MV-4-11 (cell line): ENCODE measurements around the gene RNF123.

ENCODE experiments used
- DNase-seq: peaks from one replicate; lab custom pipeline; 2025; lab: John Stamatoyannopoulos, UW

Gene RNF123

DNA sequence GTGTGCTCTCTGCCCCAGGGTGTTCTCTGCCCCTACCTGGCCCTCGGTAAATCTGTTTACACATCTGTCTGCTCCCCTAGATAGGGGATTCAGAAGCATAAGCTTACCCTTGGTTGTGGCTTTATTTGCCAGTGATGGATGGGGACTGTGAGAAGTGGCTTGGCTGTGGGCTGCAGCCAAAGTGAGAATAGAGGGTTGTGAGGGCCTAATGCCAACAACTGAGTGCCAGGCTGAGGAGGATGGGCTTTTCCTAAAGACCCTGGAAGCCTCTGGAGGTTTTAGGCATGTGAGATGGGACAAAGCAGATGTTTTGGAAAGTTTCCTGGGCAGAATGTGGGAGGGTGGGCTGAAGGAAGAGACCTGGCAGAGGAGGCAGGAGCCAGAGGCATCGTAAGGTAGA lies 30.6 kb upstream of the RNF123 start:
- no peak for DNase-seq

- DNase-seq = no peak
Measured at GRCh38 chr3:49659756-49660155, 29.6 kb upstream of the RNF123 start.

DNA sequence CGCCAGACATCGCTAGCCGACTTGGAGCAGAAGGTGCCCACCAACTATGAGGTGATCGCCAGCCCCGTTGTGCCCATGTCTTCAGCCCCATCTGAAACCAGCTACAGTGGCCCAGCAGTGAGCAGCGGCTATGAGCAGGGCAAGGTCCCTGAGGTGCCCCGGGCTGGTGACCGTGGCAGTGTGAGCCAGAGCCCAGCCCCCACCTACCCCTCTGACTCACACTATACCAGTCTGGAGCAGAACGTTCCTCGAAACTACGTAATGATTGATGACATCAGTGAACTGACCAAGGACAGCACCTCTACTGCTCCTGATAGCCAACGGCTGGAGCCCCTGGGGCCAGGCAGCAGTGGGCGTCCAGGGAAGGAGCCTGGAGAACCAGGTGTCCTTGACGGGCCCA lies 28.1 kb upstream of the RNF123 start:
- DNase-seq = no peak

DNA sequence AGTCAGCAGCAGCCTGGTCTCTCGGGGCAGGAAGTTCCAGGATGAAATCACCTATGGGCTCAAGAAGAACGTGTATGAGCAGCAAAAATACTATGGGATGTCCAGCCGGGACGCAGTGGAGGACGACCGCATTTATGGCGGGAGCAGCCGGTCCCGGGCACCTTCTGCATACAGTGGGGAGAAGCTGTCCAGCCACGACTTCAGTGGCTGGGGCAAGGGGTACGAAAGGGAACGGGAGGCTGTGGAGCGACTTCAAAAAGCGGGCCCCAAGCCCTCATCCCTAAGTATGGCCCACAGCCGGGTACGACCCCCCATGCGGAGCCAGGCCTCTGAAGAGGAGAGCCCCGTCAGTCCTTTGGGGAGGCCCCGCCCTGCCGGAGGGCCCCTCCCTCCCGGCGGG lies 27.3 kb upstream of the RNF123 start:
- DNase-seq = no peak

- no peak for DNase-seq
Measured at GRCh38 chr3:49662720-49663413, 26.5 kb upstream of the RNF123 start.

DNA sequence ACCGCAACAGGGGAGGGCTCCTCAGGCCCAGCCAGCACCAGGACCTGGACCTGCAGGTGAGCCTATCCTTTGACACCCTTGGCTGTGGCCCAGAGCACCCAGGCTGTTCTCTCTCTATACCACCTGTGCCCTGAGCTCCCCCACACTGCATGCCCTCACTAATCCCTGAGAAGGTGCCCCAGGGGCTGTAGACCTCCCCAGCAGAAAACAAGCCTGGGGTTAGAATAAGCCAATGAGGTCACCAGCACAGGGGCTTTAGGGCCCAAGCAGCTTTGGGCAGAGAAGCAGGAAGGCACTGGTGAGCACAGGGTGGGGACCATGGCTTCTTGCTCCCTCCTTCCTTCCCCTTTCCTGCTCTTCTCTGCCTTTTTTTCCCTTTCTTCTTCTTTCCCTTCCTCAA lies 25.5 kb upstream of the RNF123 start:
- DNase-seq = no peak

DNA sequence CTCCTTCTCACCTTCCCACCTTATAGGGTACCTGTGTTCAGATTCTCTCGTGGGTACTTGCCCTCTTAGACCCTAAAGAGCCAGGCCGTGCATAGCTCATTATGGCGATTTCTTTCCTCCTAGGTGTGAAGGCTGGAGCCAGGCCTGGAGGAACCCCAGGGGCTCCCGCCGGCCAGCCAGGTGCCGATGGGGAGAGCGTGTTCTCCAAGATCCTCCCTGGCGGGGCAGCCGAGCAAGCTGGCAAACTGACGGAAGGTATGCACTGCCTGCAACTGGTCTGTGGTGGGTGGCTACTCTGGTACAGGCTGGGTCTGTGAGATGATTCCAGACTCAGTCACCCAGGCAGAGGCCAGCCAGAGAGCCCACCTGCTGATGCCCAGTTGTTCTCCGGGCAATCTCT lies 25.1 kb upstream of the RNF123 start:
- no peak for DNase-seq

GRCh38 chr3:49665822-49666519 lies 23.4 kb upstream of the RNF123 start:
- DNase-seq = no peak

GRCh38 chr3:49666592-49666991 lies 22.8 kb upstream of the RNF123 start:
- DNase-seq = no peak

GRCh38 chr3:49667701-49668413 lies 21.5 kb upstream of the RNF123 start:
- DNase-seq = no peak

- no peak for DNase-seq
Measured at GRCh38 chr3:49668414-49668797, 21.0 kb upstream of the RNF123 start.

DNA sequence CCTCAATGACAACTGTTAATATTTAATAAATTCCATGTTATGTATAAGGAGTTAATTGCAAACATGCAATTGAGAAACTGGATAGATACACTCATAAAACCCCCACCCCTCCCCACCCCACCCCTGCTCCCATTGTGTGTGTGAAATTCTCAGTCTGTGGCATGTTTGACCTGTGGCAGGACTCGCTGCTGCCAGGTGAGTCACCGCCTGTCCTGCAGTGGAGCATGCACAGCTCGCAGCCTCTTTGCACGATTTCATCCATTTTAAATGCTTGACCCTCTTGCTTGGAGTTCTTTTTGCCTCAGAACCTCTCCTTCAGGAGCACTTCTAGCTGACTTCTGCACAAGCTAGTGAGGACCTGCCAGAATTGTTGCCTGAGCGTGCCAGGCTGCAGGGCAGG lies 20.5 kb upstream of the RNF123 start:
- DNase-seq = no peak

- DNase-seq = no peak
Measured at GRCh38 chr3:49669352-49669751, 20.0 kb upstream of the RNF123 start.

GRCh38 chr3:49670940-49671290 lies 18.4 kb upstream of the RNF123 start:
- DNase-seq = no peak

DNA sequence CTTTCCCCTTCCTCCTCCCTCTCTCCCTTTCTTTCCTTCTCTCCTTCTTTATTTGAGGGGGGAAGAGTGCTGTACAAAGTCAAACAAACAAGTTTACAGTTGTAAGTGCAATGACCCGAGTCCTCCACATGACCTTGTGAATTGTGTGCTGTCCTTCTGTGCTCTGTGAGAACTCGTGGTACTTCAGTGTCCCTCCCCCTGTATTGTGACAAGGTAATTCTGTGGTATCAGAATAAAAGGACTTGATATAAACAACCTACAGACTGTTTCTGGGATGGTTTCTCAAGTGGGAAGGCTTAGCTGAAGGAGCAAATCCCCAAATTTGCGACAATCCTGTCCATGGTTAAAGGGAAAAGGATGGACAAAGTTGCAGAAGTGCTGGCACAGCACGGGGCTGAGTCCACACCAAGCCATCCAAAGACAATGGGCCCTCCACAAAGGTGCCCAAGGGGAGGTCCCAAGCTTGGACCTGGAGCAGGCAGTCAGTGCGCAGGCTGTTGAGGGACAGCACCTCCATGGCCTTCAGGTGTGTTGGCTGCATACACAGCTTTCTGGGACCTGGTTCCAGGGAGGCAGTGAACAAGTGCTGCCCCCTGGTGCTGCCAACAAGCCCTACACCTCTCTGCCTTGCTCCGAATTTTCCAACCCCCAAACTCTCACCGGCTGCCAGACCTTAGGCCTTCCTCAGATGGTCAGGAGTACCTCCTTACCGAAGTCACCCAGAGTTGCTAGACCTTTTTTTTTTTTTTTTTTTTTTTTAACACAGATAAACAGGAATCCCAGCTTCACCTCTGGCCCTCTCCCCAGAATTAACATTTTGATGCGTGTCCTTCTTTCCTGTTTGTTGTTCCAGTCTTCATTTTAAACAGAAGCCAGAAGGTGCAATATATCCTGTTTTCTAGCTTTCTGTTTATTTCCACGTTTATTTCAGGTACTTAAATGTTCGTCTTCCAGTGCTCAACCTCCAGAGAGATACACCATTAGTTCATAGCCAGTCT lies 17.8 kb upstream of the RNF123 start:
- no peak for DNase-seq

- DNase-seq = no peak
Measured at GRCh38 chr3:49673121-49673714, 16.1 kb upstream of the RNF123 start.

DNA sequence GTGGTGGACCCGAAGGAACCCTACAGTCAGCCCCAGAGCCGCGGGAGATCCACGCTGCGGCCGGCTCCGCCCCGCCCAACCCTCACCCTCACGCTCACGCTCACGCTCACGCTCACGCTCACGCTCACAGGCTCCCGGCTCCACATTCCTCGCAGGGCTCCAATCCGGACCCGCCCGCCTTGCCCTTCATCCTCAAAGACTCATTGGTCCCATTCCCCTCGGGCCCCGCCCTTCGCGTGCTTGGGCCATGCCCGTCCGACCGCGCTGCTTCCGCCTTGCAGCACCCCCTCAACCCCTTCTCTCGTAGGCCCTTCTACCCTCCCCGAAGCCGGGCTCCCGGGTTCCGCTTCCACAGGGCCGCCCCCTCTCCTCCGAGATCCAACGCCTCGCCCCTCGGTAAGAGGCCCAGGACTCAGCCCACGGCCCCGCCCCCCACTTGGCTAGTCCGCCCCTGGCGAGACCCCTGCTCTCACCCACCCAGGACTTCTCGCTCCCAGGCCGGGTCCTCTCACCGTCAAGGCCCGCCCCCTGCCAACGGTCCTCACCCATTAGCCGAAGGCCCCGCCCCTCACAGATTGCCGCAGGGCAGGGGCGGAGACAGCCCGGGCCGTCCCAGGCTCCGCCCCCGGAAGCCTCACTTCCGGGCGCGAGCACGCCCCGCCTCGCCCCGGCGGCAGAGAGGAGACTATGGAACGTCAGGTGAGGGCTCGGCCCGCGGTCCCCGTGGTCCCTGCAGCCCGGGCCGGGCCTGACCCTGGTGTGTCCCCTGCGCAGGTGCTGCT lies 15.5 kb upstream of the RNF123 start, which contains the start of gene APEH:
Gene APEH (plus strand): TSS at position 637 of the 782 bp plus-strand sequence. CDS start 51 bp downstream, at position 688.
- no peak for DNase-seq

DNA sequence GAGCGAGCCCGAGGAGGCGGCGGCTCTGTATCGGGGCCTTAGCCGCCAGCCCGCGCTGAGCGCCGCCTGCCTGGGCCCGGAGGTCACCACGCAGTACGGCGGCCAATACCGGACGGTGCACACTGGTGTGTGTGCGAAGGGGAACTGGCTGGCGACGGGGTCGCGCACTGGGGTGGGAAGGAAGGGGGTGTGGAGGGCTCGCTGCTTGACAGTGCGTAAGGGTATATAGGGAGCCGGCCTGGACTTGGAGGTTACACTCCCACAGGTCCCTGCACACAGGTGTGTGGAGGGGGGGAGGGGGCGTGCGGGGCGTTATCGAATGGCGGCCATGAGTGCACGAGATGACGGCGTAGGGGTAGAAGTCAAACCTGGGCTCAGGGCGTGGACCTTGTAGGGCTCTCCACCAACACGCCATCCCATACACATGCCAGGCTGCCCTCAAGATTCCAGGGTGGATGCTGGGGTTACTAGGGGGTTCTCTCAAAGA lies 14.8 kb upstream of the RNF123 start:
- no peak for DNase-seq

DNA sequence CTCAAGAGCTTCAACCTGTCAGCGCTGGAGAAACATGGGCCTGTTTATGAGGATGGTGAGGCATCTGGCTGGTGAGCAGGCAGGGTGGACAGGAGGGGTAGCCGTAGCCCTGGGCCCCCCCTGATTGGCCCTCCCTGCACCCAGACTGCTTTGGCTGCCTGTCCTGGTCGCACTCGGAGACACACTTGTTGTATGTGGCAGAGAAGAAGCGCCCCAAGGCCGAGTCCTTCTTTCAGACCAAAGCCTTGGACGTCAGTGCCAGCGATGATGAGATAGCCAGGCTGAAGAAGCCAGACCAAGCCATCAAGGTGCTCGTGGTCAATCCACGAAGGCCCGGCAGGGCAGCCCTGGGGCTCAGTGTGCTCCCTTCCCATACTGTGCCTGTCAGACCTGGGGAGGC lies 13.4 kb upstream of the RNF123 start:
- no peak for DNase-seq

DNA sequence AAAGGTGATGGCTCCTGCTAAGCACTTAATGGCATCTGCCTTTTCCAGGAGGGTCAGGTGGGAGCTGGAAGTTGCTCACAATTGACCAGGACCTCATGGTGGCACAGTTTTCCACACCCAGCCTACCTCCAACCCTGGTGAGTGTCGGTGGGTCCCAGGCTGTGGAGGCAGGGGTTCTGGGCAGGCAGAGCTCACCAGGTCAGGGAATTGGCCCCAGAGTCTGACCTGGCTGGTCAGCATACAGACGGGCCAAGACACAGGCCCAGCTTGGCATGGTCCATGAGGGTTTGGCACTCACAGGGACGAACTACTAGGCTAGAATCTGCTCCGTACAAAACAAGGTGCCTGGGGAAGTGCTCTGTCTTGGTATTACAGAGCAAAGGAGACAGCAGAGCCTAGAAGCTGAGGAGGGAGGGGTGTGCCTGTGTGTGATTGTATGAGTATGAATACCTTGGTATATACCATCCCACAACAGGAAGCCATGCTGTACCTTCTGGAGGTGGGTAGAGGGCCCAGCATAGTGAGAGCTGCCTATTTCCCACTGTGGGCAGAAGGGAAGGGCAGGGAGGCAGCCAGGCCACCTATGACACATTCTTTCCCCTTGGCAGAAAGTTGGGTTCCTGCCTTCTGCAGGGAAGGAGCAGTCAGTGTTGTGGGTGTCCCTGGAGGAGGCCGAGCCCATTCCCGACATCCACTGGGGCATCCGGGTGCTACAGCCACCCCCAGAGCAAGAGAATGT lies 8.7 kb upstream of the RNF123 start:
- no peak for DNase-seq
